Testis (tissue), 3 donors: ENCODE data around the gene MROH2A. TPM values are rescaled to one million over a fixed set of nuclear protein-coding genes. Genes with fewer than 3 reads are reported as not detected.

Experiments used
- DNase-seq: peaks from one replicate; pipeline ENCODE4 v3.0.0-alpha.2; 2019
- H3K27ac ChIP-seq, 2 donors: fragments of 200-600 bp; sonication (generic); one replicate each; pipeline ENCODE4 v1.5.1; 2019
- H3K27me3 ChIP-seq: fragments of 200-600 bp; sonication (generic); one replicate; pipeline ENCODE4 v1.5.1; 2019
- H3K36me3 ChIP-seq: fragments of 200-600 bp; sonication (generic); one replicate; pipeline ENCODE4 v1.5.1; 2017; ENCODE audit warnings: low read depth; ENCODE audit errors: missing control alignments
- H3K4me1 ChIP-seq: fragments of 200-600 bp; sonication (generic); one replicate; pipeline ENCODE4 v1.5.1; 2019
- H3K4me3 ChIP-seq, 2 donors: fragments of 200-600 bp; sonication (generic); one replicate each; pipeline ENCODE4 v1.5.1; 2017 to 2019
- H3K9me3 ChIP-seq: fragments of 200-600 bp; sonication (generic); one replicate; pipeline ENCODE4 v1.5.1; 2017
- POLR2A ChIP-seq: fragments of 450-650 bp; IDR thresholded peaks from one replicate; pipeline ENCODE4 v1.6.1; 2017; ENCODE audit warnings: antibody characterized with exemption, mild to moderate bottlenecking, moderate library complexity
- WGBS, 2 donors: methylation state at CpG; one replicate each; pipeline ENCODE4 v1.1.5; 2018; 5-methylcytosine and 5-hydroxymethylcytosine counted together
- intact Hi-C: fragments of 100-400 bp; cut with DNase I; formaldehyde crosslinking; loops from one replicate; pipeline ENCODE4 v1.15.1; 2023; ENCODE audit warnings: low total_unique reads
- polyA plus RNA-seq: library from polyadenylated mRNA; stranded (reverse); fragments of 350-450 nt; fragmentation: Illumina TruSeq; extraction: RNeasy Lipid Tissue Mini Kit (QIAGEN cat#74804); gene quantifications from one replicate; pipeline ENCODE4 v1.2.3, GENCODE V29; 2014; ENCODE audit warnings: low read depth, low replicate concordance; ENCODE audit not compliant: insufficient read depth
- total RNA-seq, 2 donors: library from RNA; depleted of rRNA; stranded (reverse); fragments of >200 nt; gene quantifications; one replicate each; pipeline ENCODE4 v1.2.3, GENCODE V29; 2016
- TF ChIP-seq, protein P1 (sequence below), 3 experiments: fragments of 450-650 bp in 2 of 3; fragments of 200-600 bp in 1 of 3; sonication (generic) in 1 of 3; IDR thresholded peaks; one replicate each; pipeline ENCODE4 v1.5.1; 2016 to 2019; ENCODE audit warnings: antibody characterized with exemption in 3 of 3, mild to moderate bottlenecking in 2 of 3, moderate library complexity in 1 of 3

The MROH2A gene
- total and polyA plus RNA-seq, 3 donors from 2014 or later = 5.1 to 10.7 (median 5.3) TPM

GRCh38 chr2:233800208-233800607 lies 22.1 kb downstream of the MROH2A start:
- no peaks in the 10 kb centered on the region for H3K36me3 ChIP-seq
- no peaks in the 10 kb centered on the region for H3K9me3 ChIP-seq
- no peaks in the 10 kb centered on the region for H3K27me3 ChIP-seq
- intact Hi-C loops = no loop called here
- H3K4me3 ChIP-seq = no peak overlapping the region
- WGBS, 2 donors = 82 to 91% methylated on average over 7 of the region's 7 CpGs
- peak; percentile 4 for DNase-seq
- no peaks in the 10 kb centered on the region for H3K4me1 ChIP-seq
- TF ChIP-seq POLR2A = no peak
- TF ChIP-seq, protein P1, sequence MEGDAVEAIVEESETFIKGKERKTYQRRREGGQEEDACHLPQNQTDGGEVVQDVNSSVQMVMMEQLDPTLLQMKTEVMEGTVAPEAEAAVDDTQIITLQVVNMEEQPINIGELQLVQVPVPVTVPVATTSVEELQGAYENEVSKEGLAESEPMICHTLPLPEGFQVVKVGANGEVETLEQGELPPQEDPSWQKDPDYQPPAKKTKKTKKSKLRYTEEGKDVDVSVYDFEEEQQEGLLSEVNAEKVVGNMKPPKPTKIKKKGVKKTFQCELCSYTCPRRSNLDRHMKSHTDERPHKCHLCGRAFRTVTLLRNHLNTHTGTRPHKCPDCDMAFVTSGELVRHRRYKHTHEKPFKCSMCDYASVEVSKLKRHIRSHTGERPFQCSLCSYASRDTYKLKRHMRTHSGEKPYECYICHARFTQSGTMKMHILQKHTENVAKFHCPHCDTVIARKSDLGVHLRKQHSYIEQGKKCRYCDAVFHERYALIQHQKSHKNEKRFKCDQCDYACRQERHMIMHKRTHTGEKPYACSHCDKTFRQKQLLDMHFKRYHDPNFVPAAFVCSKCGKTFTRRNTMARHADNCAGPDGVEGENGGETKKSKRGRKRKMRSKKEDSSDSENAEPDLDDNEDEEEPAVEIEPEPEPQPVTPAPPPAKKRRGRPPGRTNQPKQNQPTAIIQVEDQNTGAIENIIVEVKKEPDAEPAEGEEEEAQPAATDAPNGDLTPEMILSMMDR (IDR thresholded peaks at IDR 0.05) = no peak
- no peak overlapping the region for H3K27ac ChIP-seq

DNA sequence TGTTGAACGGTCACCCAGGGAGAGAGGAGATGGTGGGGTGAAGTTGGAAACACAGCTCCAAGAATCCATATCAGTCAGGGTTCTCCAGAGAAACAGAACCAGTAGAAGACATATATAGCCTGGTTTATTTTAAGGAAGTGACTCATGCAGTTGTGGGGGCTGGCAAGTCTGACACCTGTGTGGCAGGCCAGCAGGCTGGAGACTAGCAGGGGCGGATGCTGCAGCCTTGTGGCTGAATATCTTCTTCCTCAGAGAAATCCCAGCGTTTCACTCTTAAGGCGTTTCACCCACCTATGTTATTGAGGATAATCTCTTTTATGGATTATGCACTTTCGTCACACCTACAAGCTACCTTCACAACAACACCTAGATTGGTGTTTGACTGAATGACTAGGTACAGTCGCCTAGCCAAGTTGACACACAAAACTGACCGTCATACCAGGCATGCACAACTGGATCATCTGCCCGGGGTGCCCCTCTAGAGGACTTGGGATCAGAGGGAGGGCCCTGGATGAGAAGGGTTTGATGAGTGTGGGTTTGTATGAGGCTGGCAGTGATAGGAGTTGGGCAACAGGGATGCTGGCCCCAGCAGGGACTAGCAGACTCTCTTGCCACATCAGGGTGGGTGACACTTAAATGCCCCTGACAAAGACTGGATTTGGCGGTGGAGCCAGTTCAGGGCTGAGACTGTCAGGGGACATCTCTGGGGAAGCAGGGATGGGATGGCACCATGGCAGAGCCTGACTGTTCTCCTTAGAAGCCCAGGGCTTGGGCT lies 23.4 kb downstream of the MROH2A start:
- no peaks in the 10 kb centered on the region for H3K9me3 ChIP-seq
- TF ChIP-seq POLR2A = no peak
- TF ChIP-seq, protein P1 (IDR thresholded peaks at IDR 0.05) = no peak
- WGBS, 2 donors = 71 to 85% methylated on average over 9 of the region's 9 CpGs
- H3K4me3 ChIP-seq = no peak overlapping the region
- intact Hi-C loops = no loop called here
- H3K4me1 ChIP-seq = no peaks in the 10 kb centered on the region
- H3K36me3 ChIP-seq = no peaks in the 10 kb centered on the region
- no peaks in the 10 kb centered on the region for H3K27me3 ChIP-seq
- peak; percentile 6 for DNase-seq
- no peak overlapping the region for H3K27ac ChIP-seq

- DNase-seq = peak; percentile 9
- TF ChIP-seq POLR2A = no peak
- TF ChIP-seq, protein P1 (IDR thresholded peaks at IDR 0.05) = no peak
Measured at GRCh38 chr2:233802132-233802815, 24.1 kb downstream of the MROH2A start.

GRCh38 chr2:233803292-233803911 lies 25.3 kb downstream of the MROH2A start:
- H3K9me3 ChIP-seq = no peaks in the 10 kb centered on the region
- H3K27ac ChIP-seq = no peak overlapping the region
- H3K4me3 ChIP-seq = no peak overlapping the region
- TF ChIP-seq, protein P1 (IDR thresholded peaks at IDR 0.05) = no peak
- TF ChIP-seq POLR2A = no peak
- DNase-seq = peak; percentile 9
- no peaks in the 10 kb centered on the region for H3K4me1 ChIP-seq
- no peaks in the 10 kb centered on the region for H3K27me3 ChIP-seq
- 81 to 89% methylated on average over 1 to 2 of the region's 2 CpGs for WGBS, 2 donors
- H3K36me3 ChIP-seq = no peaks in the 10 kb centered on the region
- intact Hi-C loops = no loop called here

More at GRCh38 chr2:233802132-233802815, 24.1 kb downstream of the MROH2A start:
- Histone ChIP-seq H3K27ac (no peak overlapping the region), H3K4me3 (no peak overlapping the region), H3K9me3 (no peaks in the 10 kb centered on the region), H3K36me3 (no peaks in the 10 kb centered on the region), H3K4me1 (no peaks in the 10 kb centered on the region), H3K27me3 (no peaks in the 10 kb centered on the region)
- 74 to 77% methylated on average over 3 of the region's 3 CpGs for WGBS, 2 donors
- intact Hi-C loops = no loop called here
